Measurements from ENCODE around the gene HSPH1.
"Not testable (repeated sequence)": the region's sequence is repeated elsewhere in the genome, so short reads cannot be mapped to it uniquely, and the experiment has no call there.

Gene HSPH1

DNA sequence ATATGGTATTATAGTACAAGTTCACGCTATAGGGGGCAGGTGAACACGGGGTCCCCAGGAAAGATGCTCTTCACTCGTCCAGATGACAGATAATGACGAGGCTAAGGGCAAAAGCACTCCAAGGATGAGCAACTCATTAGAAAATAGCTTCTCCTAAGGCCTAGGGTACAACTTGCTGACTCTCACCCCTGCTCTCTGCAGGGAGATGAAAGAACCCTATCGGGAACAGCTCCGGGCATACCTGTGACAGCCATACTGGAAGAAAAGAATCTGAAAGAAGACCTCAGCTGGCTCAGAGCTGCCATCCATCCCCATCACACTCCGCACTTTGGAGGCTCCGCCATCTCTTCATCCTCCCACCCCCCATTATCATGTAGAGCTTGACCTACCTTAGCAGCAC lies 17.5 kb upstream of the HSPH1 start:
- no peak overlapping the region for H3K4me3 ChIP-seq (replicated peaks; ENCODE audit: low read depth, low read length)
- TF ChIP-seq, protein P1, sequence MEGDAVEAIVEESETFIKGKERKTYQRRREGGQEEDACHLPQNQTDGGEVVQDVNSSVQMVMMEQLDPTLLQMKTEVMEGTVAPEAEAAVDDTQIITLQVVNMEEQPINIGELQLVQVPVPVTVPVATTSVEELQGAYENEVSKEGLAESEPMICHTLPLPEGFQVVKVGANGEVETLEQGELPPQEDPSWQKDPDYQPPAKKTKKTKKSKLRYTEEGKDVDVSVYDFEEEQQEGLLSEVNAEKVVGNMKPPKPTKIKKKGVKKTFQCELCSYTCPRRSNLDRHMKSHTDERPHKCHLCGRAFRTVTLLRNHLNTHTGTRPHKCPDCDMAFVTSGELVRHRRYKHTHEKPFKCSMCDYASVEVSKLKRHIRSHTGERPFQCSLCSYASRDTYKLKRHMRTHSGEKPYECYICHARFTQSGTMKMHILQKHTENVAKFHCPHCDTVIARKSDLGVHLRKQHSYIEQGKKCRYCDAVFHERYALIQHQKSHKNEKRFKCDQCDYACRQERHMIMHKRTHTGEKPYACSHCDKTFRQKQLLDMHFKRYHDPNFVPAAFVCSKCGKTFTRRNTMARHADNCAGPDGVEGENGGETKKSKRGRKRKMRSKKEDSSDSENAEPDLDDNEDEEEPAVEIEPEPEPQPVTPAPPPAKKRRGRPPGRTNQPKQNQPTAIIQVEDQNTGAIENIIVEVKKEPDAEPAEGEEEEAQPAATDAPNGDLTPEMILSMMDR (IDR thresholded peaks at IDR 0.05; ENCODE audit: low read length, missing control alignments) = no peak
- DNase-seq (ENCODE audit: low read depth) = no peak

DNA sequence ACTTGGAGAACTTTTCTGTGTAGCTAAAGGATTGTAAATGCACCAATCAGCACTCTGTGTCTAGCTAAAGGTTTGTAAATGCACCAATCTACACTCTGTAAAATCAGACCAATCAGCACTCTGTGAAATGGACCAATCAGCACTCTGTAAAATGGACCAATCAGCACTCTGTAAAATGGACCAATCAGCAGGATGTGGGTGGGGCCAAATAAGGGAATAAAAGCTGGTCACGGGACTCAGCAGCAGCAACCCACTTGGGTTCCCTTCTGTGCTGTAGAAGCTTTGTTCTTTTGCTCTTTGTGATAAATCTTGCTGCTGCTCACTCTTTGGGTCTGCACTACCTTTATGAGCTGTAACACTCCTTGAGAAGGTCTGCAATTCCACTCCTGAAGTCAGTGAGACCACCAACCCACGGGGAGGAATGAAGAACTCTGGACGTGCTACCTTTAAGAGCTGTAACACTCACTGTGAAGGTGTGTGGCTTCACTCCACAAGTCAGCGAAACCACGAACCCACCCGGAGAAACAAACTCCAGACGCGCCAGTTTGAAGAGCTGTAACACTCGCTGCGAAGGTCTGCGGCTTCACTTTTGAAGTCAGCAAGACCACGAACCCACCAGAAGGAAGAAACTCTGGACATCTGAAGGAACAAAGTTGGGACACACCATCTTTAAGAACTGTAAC lies 16.2 kb upstream of the HSPH1 start:
- DNase-seq (ENCODE audit: low read depth); H3K4me3 ChIP-seq (replicated peaks; ENCODE audit: low read depth, low read length): not testable (repeated sequence)

DNA sequence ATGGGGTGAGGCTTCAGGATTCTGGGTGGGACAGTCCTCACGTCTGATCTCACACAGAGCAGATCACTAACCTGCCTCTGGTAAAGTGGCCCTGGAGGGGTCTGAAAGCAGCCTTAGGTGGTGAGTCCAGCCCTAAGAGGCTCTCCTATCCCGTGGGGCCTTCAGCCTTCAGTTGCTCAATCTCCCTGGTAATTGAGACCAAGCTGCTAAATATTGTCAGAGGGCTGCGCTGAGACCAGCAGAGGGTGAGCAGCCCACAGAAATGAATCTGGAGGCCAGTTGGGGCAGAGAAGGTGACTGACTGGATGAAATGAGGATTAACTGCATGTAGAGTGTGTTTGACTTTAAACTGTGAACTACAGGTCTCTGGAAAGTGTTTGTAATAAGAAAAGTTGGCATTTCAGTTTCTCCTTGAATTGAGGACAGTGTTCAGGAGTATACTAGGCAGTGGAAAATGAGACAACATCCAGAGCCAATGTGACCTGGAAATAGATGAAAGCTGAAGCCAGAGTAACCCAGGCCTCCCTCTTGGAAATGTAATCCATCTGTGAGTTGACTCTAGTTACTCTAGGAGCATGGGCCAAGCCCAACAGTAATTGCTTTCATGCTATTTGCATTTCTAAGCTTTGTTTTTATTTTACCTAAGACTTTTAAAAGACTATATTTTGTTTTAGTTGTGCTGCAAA lies 14.3 kb upstream of the HSPH1 start:
- no peak overlapping the region for H3K4me3 ChIP-seq (replicated peaks; ENCODE audit: low read depth, low read length)
- no peak for DNase-seq (ENCODE audit: low read depth)
- TF ChIP-seq, protein P1 (IDR thresholded peaks at IDR 0.05; ENCODE audit: low read length, missing control alignments) = no peak

DNA sequence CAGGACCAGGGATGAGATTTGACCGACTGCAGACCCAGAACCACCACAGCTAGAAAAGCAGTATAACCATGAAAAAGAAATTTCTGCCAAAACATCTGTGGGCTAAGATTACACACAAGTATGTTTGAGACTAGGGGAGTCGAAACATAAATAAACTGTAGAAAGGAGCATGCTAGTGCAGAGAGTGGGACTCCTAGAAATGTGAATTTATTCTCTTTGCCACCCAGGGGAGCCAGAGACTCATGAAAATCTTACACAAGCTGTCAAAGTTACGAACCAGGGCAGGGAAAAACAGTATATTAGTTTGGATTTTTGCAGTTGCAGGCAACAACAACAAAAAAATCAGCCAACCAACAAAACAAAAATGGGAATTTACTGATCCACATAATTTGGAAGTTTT lies 12.3 kb upstream of the HSPH1 start:
- H3K4me3 ChIP-seq (replicated peaks; ENCODE audit: low read depth, low read length) = no peak overlapping the region
- peak; percentile 69 for DNase-seq (ENCODE audit: low read depth)
- TF ChIP-seq, protein P1 (IDR thresholded peaks at IDR 0.05; ENCODE audit: low read length, missing control alignments) = peak; percentile 35

DNA sequence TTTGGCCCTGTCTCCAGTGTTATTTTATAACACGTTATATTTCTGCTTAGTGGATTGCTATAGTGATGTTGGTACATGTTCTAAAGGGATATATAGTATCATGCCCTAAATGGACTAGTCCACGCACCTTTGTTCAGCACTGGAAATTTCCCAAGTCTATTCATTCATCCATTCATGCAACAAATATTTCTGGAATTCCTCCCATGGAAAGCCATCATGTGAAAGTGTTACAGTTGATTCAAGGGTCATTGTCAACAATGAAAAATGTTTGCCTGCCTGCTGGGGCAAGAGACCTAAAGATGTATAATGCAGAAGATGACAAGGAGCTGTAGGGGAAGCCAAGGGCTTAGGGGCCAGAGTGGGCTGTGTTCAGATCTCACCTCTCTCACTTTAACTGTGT lies 10.8 kb upstream of the HSPH1 start:
- peak; percentile 97 for DNase-seq (ENCODE audit: low read depth)
- no peak overlapping the region for H3K4me3 ChIP-seq (replicated peaks; ENCODE audit: low read depth, low read length)
- TF ChIP-seq, protein P1 (IDR thresholded peaks at IDR 0.05; ENCODE audit: low read length, missing control alignments) = no peak

DNA sequence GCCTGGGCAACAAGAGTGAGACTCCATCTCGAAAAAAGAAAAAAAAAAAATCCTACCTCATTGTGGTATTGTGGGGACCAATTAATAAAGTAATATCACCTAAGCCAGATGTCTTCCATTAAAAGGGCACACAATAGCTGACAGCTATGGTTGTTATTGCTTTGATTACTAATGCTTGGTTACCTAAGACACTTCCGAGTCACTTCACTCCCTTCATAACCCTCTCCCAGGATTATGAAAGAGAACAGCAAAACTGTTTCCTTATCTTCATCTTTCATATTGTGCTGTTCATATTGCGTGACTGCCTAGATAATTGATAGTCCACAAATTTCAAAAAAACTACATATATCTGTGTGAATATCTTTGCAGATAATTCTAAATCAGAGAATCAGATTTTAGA lies 10.3 kb upstream of the HSPH1 start:
- DNase-seq (ENCODE audit: low read depth) = peak; percentile 92
- no peak overlapping the region for H3K4me3 ChIP-seq (replicated peaks; ENCODE audit: low read depth, low read length)
- TF ChIP-seq, protein P1 (IDR thresholded peaks at IDR 0.05; ENCODE audit: low read length, missing control alignments) = no peak

DNA sequence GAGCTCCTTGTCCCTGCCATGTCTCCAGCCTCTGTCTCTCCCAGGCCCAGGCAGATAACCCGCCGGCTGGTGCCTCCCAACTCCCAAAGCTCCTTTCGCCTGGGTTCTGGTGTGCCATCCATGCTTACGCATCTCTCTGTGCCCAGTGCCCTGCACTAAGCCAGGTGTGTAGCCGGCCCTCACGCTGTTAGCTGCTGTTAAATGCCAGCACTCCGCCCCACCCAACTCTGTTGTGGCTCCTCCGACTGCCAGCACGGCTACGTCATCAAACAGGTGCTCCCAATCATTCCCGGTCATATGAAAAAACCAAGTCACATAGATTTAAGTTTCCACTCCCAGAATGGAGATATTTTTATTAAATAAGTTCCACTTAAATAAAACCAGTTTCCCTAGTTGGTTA lies 7.0 kb upstream of the HSPH1 start:
- no peak for DNase-seq (ENCODE audit: low read depth)

More for the DNA sequence above, 7.0 kb upstream of the HSPH1 start:
- H3K4me3 ChIP-seq (replicated peaks; ENCODE audit: low read depth, low read length) = no peak overlapping the region
- TF ChIP-seq, protein P1 (IDR thresholded peaks at IDR 0.05; ENCODE audit: low read length, missing control alignments) = no peak
